Fibroblast of skin of right quadriceps (primary cell): Measurements from ENCODE around the gene RTL1.

ENCODE experiments used
- DNase-seq: peaks from one replicate; pipeline ENCODE4 v3.0.0-alpha.2; 2013

Gene RTL1

DNA sequence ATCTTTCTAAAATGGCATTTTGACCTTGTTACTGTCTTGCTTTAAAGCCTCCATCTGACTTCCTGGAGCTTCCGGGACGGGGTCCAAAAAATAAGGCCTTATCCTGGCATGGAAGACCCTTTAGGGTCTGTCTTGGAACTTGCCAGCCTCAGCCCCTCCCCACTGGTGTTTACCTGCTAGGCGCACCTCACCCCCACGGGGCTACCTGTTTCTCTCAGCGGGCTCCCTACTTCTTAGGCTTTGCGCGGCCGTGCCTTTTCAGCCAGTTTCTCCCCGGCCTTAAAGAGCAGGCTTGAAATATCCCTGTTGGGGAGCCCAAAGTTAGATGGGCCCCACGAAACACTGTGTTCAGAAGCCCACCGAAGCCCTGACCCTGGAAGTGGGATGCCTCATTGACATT is 5.1 kb downstream of the RTL1 start:
- DNase-seq, result no peak

DNA sequence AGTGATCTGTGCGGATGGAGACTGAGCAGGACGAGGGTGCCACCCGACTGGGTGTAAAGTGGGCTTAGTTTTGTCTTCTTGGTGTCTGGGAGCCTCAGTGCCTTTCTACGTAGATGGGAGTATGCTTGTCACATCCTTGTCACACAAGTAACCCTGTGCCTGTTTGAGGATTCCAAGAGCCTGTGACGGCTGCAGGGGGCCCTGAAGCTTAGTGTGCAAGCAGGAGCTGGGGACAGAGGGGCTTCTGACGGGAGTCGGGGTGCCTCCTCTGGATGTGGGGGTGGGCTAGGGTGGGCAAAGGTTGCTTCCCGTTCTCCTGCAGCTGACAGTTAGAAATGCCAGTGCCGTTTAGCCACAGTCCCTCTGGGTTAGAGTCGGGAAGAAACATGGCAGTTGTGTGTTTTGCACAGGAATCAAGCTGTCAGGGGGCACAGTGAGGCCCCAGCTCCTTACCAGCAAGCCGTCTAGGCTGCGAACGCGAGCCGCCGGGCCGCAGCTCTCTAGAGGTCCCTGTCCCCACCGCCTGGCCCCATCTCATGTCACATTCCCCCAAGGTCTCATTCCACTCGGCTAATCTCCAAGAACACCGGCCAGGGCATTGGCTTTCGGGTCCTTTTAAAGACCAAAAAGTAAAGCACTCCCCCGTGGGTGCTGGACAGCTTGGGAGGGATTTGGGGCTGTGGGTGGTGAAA is 7.0 kb downstream of the RTL1 start:
- no peak for DNase-seq

- no peak for DNase-seq
These were observed 8.1 kb downstream of the RTL1 start for GRCh38 chr14:100895411-100895810.

GRCh38 chr14:100894416-100894815 is 9.1 kb downstream of the RTL1 start:
- DNase-seq, result no peak

- no peak for DNase-seq
These were observed 9.8 kb downstream of the RTL1 start for GRCh38 chr14:100893760-100894159.

DNA sequence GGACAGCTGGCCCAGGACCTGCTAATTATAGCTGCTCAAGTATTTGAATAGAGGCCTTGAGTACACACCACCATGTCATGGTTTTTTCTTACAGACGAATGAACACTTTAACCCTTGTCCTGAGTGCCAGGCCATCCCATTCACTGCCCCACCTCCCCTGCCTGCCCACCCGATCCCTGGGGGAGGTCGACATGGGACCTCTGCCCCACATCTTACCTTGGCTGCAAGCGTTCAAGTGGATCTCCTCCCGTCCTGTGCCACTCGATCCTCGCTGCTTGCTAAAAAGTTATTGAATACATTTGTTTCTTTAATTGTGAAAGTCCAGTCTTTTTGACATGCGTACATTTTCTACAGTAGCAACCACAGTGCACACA is 10.3 kb downstream of the RTL1 start:
- no peak for DNase-seq

DNA sequence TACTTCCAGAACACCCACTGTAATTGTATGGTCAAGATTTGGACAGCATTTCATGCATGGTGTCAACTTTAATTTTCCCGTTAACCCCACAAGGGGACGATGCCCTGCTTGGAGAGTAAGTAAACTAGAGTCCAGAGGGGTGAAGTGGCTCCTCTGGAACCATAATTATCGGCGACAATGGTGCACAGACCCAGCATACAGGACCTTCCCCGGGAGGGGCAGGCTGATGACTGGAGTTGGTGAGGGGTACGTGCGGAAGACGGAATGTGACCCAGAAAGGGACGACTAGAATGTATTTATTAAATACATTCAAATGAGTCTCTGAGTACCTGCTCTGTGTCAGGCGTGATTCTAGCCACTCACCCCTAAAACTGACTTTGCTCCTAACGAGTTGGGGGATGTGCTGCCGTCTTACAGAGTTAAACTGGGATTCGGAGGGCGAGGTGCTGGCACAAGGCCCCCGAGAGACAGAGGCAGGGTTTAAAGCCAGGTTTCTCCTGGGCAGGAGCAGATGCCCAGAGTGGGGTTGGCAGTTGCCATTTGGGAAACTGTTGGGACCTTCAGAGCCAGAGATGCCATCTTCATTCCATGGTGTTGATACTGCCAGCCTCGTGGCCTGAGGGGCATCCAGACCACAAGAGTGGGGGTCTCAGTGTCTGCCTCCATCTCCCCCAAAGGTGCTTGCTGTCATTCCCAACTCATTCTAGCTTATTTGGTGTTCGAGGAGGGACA is 10.9 kb downstream of the RTL1 start:
- no peak for DNase-seq

- DNase-seq, result no peak
These were observed 11.7 kb downstream of the RTL1 start for GRCh38 chr14:100891501-100892445.

DNA sequence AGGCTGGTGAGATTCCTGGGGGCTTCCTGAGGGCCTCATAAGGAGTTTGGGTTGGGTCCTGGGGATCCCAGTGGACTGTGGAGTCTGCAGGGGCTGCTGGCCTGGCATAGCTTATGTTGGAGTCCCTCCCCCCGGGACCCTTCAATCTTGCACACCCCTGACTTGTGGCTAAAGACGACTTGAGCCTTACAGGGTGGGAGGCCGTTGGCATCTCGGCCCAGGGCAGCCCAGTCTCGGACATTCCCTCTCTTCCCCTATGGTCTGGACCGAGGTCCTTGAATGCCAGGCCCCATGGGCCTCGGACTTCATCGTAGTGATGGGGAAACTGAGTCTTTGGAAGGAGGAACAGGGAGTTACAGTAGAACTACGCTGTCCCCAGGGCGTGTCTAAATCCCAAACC is 12.5 kb downstream of the RTL1 start:
- no peak for DNase-seq

- no peak for DNase-seq
These were observed 13.3 kb downstream of the RTL1 start for GRCh38 chr14:100890061-100890850.

DNA sequence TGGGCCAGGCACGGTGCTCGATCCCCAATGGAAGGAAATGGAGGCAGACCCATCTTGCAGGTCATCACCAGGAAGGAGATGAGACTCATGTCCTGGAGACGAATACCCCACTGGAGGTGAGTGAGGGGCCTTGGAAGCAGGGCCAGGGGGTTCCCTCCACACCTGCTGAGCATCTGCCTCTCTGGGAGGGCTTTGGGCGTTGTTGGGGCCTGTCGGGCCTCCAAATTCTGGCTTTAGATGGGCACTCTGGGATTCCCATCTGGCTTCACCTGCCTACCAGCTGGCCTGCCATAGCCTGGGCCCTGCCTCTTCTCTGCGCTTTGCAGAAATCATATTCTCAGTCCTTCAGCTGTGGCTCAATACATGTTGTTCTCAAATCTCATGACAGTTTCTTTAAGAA is 13.9 kb downstream of the RTL1 start:
- no peak for DNase-seq

DNA sequence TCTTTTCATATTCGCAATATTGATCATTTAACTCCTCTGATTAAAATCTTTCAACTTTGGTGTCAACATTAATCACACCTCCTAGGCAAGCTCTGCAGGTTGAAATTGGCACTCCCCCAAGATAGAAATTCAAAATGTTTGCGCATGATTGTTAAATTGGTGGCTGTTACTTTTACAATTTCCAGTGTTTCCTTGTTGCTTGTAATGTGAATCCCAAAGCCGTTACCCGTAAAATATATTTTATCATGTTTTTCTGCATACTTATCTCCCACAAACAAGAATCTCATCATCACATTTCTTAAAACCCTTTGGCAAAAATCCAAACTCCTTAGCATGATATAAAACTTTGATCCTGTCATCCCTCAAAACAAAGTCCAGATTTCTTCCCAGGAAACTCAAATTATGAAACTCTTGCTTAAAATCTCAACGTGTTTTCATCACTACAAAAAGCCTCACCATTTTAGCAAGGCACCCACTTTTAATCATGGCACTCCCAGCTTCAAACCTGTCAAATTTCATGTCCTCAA is 14.7 kb downstream of the RTL1 start:
- peak; percentile 28 for DNase-seq

GRCh38 chr14:100887728-100888335 is 15.7 kb downstream of the RTL1 start:
- no peak for DNase-seq

- peak; percentile 15 for DNase-seq
These were observed 17.9 kb downstream of the RTL1 start for GRCh38 chr14:100885617-100886016.

GRCh38 chr14:100885196-100885595 is 18.3 kb downstream of the RTL1 start:
- no peak for DNase-seq

GRCh38 chr14:100884456-100884855 is 19.1 kb downstream of the RTL1 start:
- no peak for DNase-seq

- no peak for DNase-seq
These were observed 19.8 kb downstream of the RTL1 start for GRCh38 chr14:100883789-100884101.

DNA sequence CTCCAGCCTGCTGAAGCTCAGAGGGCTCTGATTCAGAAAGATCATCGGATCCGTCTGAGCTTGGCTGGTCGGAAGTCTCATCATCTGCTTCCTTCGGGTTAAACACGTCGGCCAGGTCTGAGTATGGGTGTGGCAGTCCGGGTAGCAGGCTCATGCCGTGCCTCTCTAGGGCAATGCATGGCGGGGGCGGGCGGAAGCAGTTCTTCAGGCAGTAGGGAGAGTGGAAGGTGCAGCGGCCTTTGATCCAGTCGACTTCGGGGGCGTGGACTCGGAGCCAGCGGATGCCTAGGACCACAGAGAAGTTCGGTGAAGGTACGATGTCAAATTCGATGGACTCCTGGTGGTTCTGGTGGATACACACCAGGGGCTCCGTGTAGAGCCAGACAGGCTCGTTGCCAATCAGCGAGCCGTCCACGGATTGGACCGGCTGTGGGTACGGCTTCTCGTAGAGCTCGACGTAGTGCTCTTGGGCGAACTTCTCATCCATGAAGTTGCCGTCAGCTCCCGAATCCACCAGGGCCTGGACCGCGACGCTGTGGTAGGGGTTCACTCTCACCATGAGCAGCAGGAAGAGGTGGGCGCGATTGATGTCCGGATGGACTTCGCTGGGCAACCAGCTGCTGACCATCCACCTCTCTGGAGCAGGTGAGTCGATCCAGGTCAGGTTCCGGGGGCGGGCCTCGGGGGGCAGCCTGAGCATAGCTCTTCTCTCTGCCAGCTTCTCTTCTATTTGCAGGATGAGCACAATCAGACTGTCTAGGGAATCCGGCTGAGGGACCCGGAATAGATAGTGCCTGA is 20.3 kb downstream of the RTL1 start:
- no peak for DNase-seq

- DNase-seq, result no peak
These were observed 21.2 kb downstream of the RTL1 start for GRCh38 chr14:100882026-100882967.
